ENCODE results near the gene HOXB1. TPM values are rescaled to one million over a fixed set of nuclear protein-coding genes. Genes with fewer than 3 reads are reported as not detected.

HOXB1 gene
- total RNA-seq, 1 donor from 2014 or later = not detected

DNA sequence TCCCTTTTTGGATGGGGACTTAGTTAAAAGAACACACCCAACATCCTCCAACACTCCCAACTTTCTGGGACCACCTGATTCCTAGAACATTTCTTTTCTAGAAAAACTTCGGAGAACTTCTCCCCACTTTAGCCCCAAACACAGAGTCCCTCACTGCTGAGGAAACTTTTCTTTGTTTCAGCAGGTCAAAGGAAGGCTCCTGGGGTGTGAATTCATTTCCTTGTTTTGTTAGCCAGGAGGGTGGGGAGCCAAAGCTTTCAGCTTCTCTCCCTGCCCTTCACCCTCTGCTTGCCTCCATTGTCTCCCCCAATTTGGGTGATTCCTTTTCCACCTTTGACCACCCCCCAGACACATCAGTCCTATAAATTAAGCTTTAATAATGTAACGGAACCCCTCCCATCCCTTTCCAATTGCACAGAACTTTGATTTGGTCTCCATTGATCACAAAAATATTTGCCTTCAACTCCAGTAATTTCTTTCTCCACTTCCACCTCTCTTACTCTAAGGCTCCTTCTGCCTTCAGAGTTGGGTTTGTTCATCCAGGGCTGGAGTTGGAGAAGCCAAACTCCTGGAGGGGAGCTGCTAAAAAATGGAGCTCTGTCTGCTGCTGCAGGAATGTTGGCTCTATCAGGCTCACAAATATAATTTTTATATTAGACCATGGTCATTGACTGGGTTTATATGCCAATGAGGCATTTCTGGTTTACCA is 37.0 kb upstream of the HOXB1 start:
- intact Hi-C loops (cut with micrococcal nuclease) = no loop called here

DNA sequence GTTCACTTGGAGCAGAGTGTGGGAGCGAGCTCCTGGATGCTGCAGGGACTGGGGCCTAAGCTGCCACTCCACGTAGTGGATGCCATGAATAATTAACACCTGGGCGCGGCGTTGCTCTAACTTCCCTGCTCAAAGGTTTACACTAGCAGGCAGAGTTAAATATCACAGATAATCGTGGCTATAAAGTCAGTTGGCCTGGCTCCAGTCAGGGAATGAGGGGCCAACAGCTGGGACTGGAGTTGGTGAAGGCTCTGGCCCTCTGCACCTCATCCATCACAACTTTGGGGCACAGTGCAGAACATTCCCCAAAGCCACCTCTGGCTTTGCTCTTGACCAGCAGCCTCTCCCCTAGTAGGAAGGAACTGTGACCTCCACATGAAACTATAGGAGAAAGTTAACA is 36.4 kb upstream of the HOXB1 start:
- intact Hi-C loops (cut with micrococcal nuclease) = no loop called here

DNA sequence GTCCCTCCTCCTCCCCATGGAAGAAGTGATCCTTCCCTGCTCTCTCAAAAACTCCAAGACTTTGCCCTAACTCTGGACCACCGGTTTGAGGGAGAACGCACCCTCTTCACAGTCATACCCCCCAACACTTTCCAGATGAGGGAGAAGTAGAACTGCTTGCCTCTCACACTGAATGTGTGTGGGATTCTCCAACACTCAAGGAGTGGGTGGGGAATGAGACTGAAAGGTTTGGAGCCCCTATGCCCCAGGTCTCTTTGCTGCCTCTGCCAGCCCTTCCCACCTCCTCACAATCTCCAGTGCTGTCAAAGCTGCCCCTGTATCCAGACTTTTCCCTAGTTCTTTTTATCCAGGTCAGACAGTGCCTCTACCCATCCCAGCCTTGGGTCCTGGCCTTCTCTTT is 35.9 kb upstream of the HOXB1 start:
- intact Hi-C loops (cut with micrococcal nuclease) = no loop called here

DNA sequence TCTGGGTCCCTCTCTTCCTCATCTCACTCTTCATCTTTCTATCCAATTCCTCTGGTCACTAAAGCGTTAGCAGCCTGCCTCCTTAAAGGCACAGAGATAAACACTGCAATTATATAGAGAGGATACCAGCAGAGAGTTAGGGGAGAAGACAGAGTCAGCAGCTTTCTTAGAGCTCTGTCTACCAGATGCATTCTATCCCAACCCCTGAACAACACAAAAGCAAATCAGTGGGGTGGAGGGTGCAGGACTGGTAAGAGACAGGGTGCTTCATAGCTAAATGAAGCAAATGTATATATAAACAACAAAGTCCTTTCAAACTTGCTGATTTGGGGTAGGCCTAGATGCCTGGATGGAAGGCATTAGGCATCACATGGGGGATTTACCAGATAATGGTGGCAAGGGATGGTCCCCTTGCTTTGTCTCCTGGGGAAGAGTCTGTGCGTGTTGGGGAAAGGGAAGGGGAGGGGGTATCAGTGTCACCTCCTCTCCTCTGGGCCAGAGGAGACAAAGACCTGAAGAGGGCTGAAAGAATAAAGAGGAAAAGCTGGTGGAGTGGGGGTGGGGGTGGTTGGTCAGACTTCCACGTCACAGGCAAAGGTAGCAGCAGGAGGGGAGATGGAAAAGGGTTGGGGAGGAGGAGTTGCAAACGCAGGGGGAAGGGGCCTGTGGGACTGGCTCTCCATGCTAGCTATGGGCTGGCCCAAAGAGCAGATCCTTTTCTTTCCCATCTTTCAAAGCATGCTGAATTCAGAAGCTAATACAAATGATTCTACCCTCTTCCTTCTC is 35.3 kb upstream of the HOXB1 start:
- intact Hi-C loops (cut with micrococcal nuclease) = no loop called here

DNA sequence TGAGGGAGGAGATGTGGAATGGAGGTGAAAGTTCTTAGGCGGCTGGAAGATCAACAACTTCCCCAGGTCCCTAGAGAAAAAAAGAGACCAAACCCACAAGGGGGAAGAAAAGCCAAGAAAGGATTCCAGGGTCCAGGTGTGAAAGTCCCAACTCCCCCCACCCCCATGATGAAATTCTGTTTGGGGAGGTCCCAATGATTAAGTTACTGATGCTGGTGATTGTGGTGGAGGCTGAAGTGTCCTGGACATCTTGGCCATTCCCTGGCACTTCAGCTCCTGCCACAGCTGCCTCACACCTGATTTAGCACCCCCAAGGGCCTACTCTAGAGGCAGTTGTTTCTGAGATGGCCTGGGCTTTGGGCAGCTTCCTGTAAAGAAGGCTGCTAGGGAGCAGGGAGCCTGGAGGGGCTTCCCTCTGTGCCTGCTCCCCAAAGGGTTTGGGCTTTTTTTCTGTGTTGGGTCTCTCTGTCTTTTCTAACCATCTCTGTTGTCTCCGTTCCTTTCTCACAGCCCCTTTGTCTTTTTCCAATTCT is 34.3 kb upstream of the HOXB1 start:
- intact Hi-C loops (cut with micrococcal nuclease) = no loop called here

DNA sequence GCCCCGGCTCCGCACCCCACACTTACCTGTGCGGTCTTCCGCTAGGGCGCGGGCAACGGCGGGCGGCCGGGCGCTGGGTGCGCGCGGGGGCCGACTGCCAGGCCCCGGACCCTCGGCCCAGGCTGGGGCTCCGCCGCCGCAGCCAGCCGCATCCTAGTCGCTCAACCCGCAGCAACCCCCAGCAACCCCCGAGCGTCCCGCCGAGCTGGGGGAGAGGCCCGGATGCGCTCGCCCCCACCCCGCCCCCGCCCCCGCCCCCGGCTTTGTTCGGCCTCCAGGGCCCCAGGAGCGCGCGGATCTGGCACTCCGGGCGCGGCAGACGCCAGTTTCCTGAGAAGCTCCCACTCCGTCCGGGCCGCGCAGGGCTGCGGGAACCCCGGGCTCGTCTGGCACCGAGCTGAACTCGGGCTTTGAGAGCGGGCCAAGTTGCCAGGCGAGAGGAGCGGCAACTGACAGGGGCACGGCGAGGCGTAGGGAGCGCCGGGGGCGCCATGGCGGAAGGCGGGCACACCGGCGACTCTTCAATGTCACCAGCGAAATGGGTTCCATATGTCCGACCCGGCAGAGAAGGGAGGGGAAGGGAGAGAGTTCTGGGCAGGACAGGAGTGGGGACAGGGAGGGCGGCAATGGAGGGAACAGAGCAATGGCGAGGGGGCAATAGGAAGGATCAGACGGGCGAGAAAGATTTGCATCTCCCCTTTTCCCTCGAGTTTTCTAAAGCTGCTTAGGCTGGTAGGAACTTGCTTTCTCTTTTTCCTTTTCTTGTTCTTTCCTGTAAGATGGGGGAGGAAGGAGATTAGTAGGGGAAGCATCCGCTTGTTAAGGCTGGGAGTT is 33.6 kb upstream of the HOXB1 start:
- intact Hi-C loops (cut with micrococcal nuclease) = no loop called here

DNA sequence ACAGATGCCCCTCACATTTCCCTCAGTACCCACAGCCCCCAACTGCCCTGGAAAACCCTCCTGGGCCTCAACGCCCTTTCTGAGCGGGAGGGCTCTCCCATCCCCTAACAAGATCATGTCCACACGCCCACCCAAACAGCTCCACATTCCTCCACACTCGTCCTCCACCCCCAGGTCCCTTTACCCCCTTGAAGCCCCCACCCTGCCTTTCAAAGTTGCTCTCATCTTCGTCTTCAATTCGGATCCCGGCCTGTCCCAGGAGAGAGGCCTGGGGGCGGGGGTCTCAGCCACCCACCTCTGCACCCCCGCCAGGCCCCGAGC is 33.0 kb upstream of the HOXB1 start:
- intact Hi-C loops (cut with micrococcal nuclease) = no loop called here

DNA sequence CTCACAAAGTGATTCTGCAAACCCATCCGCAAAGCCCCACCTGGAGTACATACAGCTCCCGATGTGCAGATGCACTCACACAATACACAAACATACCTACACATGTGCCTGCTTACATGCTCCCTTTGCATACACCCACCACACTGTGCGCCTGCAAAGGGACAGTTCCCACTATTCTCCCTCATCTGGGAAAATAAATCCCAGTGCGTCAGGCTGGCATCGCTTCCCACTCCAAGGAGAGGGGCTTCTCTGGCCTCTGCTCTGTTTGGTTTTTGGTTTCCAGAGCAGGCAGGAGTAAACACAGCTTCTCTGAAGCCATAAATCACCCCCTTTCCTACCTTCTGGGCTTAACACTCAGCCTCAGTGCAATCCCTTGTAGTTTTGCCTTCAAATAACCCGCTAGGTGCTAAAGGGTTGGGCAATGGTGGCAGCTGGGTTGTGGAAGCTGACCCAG is 32.6 kb upstream of the HOXB1 start:
- intact Hi-C loops (cut with micrococcal nuclease) = no loop called here

DNA sequence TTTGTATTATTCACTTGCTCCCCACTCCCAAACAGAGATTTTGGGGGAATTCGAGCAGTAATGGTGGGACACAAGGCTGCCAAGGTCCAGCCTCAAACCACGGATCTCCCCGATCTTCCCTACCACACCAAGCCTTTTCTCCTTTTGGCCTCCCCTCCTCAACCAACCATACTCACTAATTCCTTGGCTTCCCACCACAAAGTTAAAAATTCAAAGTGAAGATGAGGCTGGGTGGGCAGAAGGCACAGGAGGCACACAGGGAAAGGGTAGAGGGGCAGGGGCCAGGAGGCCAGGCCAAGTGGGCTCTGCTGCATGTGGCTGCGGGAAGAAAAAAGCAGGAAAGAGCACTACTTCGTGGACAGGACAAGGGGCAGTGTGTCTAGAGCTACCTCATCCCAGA is 32.1 kb upstream of the HOXB1 start:
- intact Hi-C loops (cut with micrococcal nuclease) = no loop called here

DNA sequence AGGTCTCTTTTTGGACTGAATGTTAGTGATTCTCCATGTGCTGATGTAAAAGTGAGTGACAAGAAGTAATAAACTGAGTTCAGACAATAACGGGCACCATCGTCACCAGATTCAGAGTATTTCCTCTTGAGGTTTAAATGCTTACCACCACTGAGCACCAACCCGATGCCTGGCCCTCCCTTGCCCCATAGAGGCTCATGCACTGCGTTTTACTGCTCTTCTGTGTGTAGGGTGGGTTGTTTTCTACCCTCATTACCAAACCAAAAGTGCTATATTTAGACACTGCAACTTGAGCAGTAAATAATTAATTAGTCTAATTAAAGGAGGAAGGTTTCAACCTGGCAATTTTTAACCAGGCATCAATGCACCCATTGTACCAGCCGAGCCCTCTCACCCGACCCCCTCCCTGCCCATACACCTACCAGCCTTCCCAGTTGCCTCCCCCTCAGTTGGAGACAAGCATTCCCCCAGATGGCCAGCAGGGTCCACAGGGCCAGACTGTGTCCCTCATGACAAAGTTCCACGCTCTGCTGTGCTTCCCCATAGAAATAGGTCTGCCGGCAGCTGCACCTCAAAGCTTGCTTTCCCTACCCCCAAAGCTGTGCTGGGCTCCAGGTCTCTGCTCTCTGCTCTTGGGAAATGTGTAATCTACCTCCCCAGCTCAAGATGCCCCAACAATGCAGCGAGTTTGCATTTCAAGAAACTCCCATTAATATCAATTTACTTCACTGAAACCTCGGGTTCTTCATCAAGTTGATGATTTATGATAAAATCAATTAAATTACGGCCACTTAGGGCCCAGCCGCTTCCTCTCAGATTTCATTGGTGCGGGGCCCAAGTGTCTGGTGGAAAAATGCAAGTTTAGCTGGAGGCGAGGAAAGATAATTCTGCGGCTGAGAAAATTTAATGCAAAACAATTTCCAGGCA is 31.3 kb upstream of the HOXB1 start:
- intact Hi-C loops (cut with micrococcal nuclease) = no loop called here

DNA sequence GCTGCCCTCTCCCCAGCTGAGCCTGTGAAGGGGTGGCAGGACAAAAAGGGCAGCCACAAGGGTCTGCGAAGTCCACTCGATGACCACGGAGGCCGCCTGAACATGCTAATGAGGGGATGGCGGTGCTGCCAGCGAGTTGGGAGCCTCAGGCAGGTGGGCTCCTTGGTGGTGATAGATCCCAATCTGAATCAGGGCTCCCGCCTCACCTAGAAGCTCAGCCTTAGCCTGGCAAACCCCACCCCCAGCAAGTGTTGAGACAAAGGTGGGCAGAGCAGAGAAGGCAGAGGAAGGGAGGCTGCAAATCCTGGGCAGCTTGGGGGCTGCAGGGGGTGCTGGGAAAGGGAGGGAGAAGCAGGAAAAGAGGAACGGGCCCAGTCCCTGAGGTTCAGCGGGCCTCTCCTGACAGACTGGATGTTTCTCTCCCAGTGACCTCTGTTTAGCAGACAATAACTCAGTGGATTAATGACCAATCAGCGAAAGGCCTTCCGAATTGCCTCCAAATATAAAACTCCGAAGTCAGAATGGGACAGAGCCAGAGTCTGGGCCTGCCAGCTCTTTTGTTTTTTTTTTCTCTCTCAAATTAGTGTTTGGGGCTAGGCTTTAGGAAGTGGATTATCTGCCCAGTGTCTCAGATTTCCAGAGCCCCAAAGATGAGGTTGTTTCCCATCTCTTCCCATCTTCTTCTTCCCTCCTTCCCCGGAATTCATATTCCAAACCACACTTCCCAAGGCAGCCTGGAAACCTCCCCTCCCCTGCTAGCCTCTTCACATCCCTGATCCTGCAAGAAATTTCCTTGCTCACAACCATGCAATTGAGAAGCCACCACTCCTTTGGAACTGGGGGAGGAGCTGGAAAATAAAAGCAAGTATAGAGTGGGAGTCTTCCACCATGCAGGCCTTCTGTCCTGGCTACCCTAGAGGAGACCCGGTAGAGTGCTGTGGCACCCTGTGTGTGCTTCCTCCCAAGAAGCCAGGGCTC is 29.3 kb upstream of the HOXB1 start:
- intact Hi-C loops (cut with micrococcal nuclease) = no loop called here

DNA sequence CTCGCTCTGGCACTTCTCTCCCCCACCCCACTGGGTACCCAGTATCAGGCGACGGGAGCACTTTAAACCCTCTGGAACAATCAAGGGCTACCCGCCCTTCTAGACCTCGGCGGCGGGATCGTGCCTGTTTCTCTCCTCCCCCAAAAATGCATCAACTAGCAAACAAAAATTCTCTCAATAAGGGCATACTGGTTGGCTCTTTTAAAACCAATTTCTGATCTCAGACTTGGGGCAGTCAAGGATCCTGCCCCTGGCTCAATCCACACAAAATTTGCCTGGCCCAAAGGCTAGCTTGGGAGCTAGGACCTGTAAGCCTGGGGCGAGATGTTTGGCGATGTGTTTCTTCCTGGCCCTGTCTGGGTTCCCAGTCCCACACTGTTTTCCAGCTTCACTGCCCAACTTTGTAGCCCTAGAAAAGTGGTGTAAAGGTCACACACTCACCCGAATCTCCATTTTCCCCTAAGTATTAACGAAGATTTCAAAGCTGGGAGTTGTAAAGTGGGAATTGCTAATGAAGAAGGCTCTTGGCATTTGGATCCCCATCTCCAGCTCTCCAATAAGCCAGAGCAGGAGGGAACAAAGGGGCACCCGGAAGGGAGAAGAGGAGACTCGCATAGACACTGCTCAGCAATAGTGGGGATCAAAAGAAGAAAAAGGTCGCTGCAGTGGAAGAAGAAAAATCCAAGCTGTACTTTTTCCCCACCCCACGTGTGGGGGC is 28.5 kb upstream of the HOXB1 start:
- intact Hi-C loops (cut with micrococcal nuclease) = no loop called here

DNA sequence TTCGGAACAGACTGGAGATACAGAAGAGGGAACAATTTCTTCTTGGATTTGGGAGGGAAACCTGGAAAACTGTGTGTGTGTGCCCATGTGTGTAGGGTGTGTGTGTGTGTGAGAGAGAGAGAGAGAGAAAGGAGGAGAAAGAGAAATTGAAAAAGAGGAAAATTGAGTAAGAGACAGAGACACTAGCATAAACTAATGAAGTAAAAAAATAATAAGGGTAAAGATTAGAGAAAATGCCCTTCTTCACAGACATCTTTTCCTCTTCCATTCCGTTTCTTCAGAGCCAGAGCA is 28.0 kb upstream of the HOXB1 start:
- intact Hi-C loops (cut with micrococcal nuclease) = no loop called here

DNA sequence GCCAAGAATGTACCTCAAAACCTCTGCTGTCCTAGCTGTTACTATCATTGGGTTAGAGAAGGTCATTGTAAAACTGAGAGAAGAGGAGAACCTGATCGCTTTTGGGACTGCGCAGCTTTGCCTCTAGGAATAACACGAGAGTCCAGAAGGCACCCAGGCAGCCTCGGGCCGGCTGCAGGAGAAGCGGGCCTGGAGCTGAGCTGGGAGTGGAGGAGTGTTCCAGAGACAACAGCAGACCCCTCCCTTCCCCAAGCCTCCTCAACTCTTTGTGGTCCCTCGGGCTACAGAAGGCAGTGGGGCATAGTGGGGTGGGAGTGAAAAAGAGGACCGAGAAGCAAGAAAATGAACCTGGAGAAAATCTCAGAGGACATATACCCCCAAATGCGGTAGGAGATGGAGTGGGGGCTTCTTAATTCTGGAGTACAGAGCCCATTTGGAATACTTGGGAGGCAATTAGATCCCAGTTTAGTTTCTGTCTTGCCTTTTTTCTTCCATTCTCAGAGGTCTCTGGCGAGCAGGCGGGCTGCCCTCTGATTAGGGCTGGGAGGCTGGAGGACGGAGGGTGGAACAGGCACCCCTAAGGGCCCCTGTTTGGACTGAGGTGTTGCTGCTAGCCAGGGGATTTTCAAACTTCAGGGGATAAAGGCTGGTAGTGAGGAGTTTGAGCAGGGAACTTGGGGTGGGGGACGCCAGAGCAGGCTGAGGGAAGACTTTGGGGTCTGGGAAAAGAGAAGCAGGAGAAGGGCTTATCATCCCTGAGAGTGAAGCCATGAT is 27.4 kb upstream of the HOXB1 start:
- intact Hi-C loops (cut with micrococcal nuclease) = no loop called here

DNA sequence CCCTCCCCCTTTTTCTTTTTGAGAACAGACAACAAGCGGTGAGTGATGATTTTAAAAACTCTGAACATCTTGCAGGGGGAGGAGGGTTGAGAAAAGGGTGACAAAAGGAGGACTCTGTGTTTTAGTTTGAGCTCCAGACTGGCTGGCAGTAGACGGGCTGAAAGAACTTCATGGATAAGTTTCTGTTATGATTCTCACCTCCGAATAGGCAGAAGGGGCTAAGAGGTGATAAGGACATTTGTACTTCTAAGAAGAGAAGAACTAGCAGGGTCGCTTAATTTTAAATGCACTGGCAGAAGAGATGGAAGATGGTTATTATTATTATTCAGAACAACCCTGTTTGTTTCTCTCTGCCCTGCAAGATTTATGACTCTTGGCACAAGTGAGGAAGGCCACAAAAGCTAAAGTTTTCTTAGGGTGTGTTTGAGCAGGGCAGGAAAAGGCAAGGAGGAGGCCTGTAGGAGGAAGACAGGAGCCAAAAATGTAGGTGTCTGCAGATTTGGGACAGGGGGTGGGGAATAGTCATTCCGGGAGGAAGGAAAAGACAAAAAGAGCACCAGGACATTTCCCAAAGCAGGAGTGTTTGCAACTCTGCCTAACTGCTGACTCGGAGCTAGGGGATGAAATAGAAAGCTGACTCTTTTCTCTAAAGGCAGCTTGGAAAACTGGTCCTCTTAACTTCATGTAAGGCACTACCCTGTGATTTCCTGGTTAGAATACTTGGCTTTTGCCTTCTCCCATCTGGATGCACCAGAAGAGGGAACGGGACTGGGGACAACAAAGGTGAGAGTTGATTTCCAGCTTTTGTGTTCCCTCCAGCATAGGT is 26.0 kb upstream of the HOXB1 start:
- intact Hi-C loops (cut with micrococcal nuclease) = no loop called here

DNA sequence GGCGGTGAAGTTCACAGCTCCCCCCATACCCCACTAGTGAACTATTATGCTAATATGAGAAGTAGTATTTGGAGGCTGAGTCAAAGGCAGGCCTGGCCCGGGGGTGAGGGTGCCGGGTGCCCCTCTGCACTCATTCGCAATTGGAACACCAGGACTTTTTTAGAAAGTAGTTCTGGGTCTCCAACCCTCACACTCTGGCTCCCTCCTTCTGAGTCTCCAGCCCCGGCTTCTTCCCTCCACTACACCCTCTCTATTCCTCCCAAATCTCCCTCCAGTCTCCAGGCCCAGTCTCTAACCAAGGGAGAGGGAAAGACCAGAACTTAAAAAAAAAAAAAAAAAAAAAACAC is 25.4 kb upstream of the HOXB1 start:
- intact Hi-C loops (cut with micrococcal nuclease) = no loop called here

Measured in T-helper 2 cell treated with Interferon-gamma antibody and Interleukin-4, amounts not matched to agents 100 ng/mL and 5 ng/mL, for 36 hours (primary cell).